GM23248 (cell line): ENCODE measurements around the gene AGFG2. TPM values are rescaled to one million over a fixed set of nuclear protein-coding genes. Genes with fewer than 3 reads are reported as not detected.

Source experiments
- DNase-seq: peaks from one replicate; pipeline ENCODE4 v3.0.0-alpha.2; 2015
- H2AFZ ChIP-seq: fragments of 200-600 bp; sonication (generic); 2 replicates; pipeline ENCODE4 v1.6.1; 2016; ENCODE audit warnings: antibody characterized with exemption
- H3F3A ChIP-seq: fragments of 200-600 bp; sonication (generic); 2 replicates; pipeline ENCODE4 v1.6.1; 2016; ENCODE audit warnings: mild to moderate bottlenecking, antibody characterized with exemption, mixed run types; ENCODE audit not compliant: insufficient read depth
- H3K27ac ChIP-seq: fragments of 200-600 bp; sonication (generic); 2 replicates; pipeline ENCODE4 v1.5.1; 2016; ENCODE audit warnings: mild to moderate bottlenecking
- H3K27me3 ChIP-seq: fragments of 200-600 bp; sonication (generic); replicated peaks from 2 replicates; pipeline ENCODE4 v1.6.1; 2016; ENCODE audit warnings: mild to moderate bottlenecking; ENCODE audit not compliant: insufficient read depth
- H3K36me3 ChIP-seq: fragments of 200-600 bp; sonication (generic); 2 replicates; pipeline ENCODE4 v1.6.1; 2016; ENCODE audit warnings: low read depth, mild to moderate bottlenecking
- H3K4me1 ChIP-seq: fragments of 200-600 bp; sonication (generic); 2 replicates; pipeline ENCODE4 v1.6.1; 2016; ENCODE audit warnings: mild to moderate bottlenecking; ENCODE audit not compliant: insufficient read depth
- H3K4me2 ChIP-seq: fragments of 200-600 bp; sonication (generic); one replicate; pipeline ENCODE4 v1.6.1; 2016; ENCODE audit warnings: mild to moderate bottlenecking; ENCODE audit not compliant: unreplicated experiment
- H3K4me3 ChIP-seq: fragments of 200-600 bp; sonication (generic); 2 replicates; pipeline ENCODE4 v1.5.1; 2016; ENCODE audit warnings: mild to moderate bottlenecking
- H3K79me2 ChIP-seq: fragments of 200-600 bp; sonication (generic); 2 replicates; pipeline ENCODE4 v1.6.1; 2016; ENCODE audit warnings: mild to moderate bottlenecking; ENCODE audit not compliant: insufficient read depth
- H3K9ac ChIP-seq: fragments of 200-600 bp; sonication (generic); 2 replicates; pipeline ENCODE4 v1.6.1; 2016; ENCODE audit warnings: mild to moderate bottlenecking
- H3K9me2 ChIP-seq: fragments of 200-600 bp; sonication (generic); 2 replicates; pipeline ENCODE4 v1.6.1; 2016; ENCODE audit warnings: mixed run types, mild to moderate bottlenecking, moderate library complexity; ENCODE audit not compliant: insufficient read depth
- H3K9me3 ChIP-seq: fragments of 200-600 bp; sonication (generic); one replicate; pipeline ENCODE4 v1.6.1; 2017; ENCODE audit warnings: low read depth
- H4K20me1 ChIP-seq: fragments of 200-600 bp; sonication (generic); 2 replicates; pipeline ENCODE4 v1.6.0; 2016; ENCODE audit not compliant: insufficient read depth
- EZH2 ChIP-seq: fragments of 200-600 bp; sonication (generic); IDR thresholded peaks from 2 replicates; pipeline ENCODE4 v1.6.1; 2018; ENCODE audit warnings: antibody characterized with exemption, mild to moderate bottlenecking; ENCODE audit not compliant: insufficient read depth, poor library complexity, severe bottlenecking
- EZH2phosphoT487 ChIP-seq: fragments of 200-600 bp; sonication (generic); IDR thresholded peaks from 2 replicates; pipeline ENCODE4 v1.6.1; 2018; ENCODE audit warnings: antibody characterized with exemption, moderate library complexity, mild to moderate bottlenecking, low read depth; ENCODE audit not compliant: insufficient read depth
- WGBS, 2 experiments: methylation state at CpG; one replicate each; pipeline ENCODE4 v1.1.6; 2015 to 2017; ENCODE audit warnings: low lambda C conversion rate in 2 of 2, low coverage in 1 of 2; ENCODE audit errors: missing lambda C conversion rate in 2 of 2; 5-methylcytosine and 5-hydroxymethylcytosine counted together
- in situ Hi-C: fragments of 300-500 bp; cut with MboI; formaldehyde crosslinking; loops from 2 replicates; pipeline ENCODE4 v1.15.0; 2020
- polyA plus RNA-seq: library from polyadenylated mRNA; unstranded; fragments of >200 nt; fragmentation: Nextera tagmentation; extraction: Ambion mirVana; gene quantifications from 2 replicates; pipeline ENCODE4 v1.2.1, GENCODE V29; 2016
- total RNA-seq: library from RNA; depleted of rRNA; stranded (reverse); fragments of >200 nt; shearing (Covaris generic); gene quantifications from 2 replicates; pipeline ENCODE4 v1.2.3, GENCODE V29; 2014

Gene AGFG2
- total and polyA plus RNA-seq, 2 experiments from 2014 or later = 4.8 to 6.5 TPM

- DNase-seq = no peak
- Histone ChIP-seq H3K4me2 (no peak overlapping the region), H3K4me3 (no peak overlapping the region), H3F3A (no peaks in the 10 kb centered on the region), H4K20me1 (no peaks in the 10 kb centered on the region; the same call in 1 of the 2 replicates), H3K9me2 (no peaks in the 10 kb centered on the region), H3K9me3 (no peaks in the 10 kb centered on the region), H3K27me3 (no peaks in the 10 kb centered on the region), H3K4me1 (0 out of 2 replicates have a peak, but pooled peaks cover 5% of the 10 kb centered on the region), H2AFZ (no peak overlapping the region), H3K9ac (no peak overlapping the region), H3K27ac (no peak overlapping the region), H3K79me2 (peaks cover 20% of the 10 kb centered on the region), H3K36me3 (0 out of 2 replicates have a peak, but pooled peaks cover 3% of the 10 kb centered on the region)
- 83 to 84% methylated on average over 23 of the region's 23 CpGs for WGBS, 2 experiments
- TF ChIP-seq EZH2phosphoT487 (no peak), EZH2 (no peak)
- in situ Hi-C loops = no loop called here
These were observed 44.4 kb downstream of the AGFG2 start for GRCh38 chr7:100583132-100584053.

GRCh38 chr7:100584054-100584682 is 45.2 kb downstream of the AGFG2 start:
- Histone ChIP-seq H3K4me3 (peak overlapping the region; percentile 93; the same call in 1 of the 2 replicates), H3F3A (no peaks in the 10 kb centered on the region), H3K79me2 (peaks cover 20% of the 10 kb centered on the region), H3K4me2 (peak overlapping the region; percentile 91), H3K36me3 (0 out of 2 replicates have a peak, but pooled peaks cover 3% of the 10 kb centered on the region), H3K9me2 (no peaks in the 10 kb centered on the region), H3K9ac (peak overlapping the region; percentile 90; the same call in 1 of the 2 replicates), H2AFZ (no peak overlapping the region), H3K27me3 (no peaks in the 10 kb centered on the region), H3K4me1 (0 out of 2 replicates have a peak, but pooled peaks cover 5% of the 10 kb centered on the region), H3K9me3 (no peaks in the 10 kb centered on the region), H3K27ac (no peak overlapping the region), H4K20me1 (no peaks in the 10 kb centered on the region; the same call in 1 of the 2 replicates)
- 66 to 91% methylated on average over 8 to 15 of the region's 15 CpGs for WGBS, 2 experiments
- in situ Hi-C loops = no loop called here
- DNase-seq = no peak
- no peak for TF ChIP-seq EZH2
- no peak for TF ChIP-seq EZH2phosphoT487

GRCh38 chr7:100584683-100585510 is 45.9 kb downstream of the AGFG2 start:
- 0 out of 2 replicates have a peak, but pooled peaks cover 5% of the 10 kb centered on the region for H3K4me1 ChIP-seq
- peak; percentile 75 for DNase-seq
- in situ Hi-C loops = no loop called here

More at GRCh38 chr7:100584683-100585510, 45.9 kb downstream of the AGFG2 start:
- Histone ChIP-seq H3F3A (no peaks in the 10 kb centered on the region), H3K9ac (peak overlapping the region; percentile 90), H3K9me3 (no peaks in the 10 kb centered on the region), H3K79me2 (peaks cover 20% of the 10 kb centered on the region), H3K4me3 (peak overlapping the region; percentile 93), H3K27ac (peak overlapping the region; percentile 62), H3K4me2 (peak overlapping the region; percentile 91), H2AFZ (peak overlapping the region; percentile 55), H3K36me3 (0 out of 2 replicates have a peak, but pooled peaks cover 3% of the 10 kb centered on the region), H3K9me2 (no peaks in the 10 kb centered on the region), H4K20me1 (no peaks in the 10 kb centered on the region; the same call in 1 of the 2 replicates), H3K27me3 (no peaks in the 10 kb centered on the region)
- WGBS, 2 experiments = 10 to 11% methylated on average over 20 of the region's 20 CpGs
- TF ChIP-seq EZH2phosphoT487 (no peak), EZH2 (no peak)
